ENCODE measurements around the gene HDHD3.

The HDHD3 gene

DNA sequence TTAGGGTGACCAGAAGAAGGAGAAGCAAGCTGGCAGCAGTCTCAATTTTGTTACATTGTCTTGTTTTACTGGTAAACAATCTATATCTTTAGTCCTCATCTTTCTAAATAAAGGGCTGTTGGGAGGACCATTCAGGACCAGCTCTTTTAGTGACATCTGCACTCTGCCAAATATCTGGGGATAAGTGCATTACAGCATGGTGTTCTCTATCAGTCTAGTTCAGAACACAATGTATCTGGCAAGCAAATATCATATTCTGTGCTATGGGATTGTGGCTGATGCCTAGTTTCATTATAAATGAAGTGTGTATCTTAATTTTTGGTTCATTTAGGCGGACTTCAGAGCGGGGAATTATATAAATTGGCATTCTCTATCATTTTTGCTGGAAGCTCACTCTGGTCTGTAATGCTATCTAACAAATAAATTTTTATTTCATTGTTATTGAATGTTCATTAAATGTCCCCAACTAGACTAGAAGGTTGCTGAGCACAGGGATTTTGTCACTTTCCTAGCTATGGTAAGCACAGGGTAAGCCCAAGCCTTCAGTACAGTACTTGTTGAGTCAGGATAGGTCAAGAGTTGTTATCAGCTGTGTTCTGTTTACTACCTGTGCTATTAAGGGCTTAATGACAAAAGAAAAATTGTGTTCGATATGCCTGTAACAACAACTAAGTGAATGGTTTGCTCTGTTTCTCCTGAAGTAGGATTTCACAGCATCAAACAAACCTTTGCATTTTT is 48.6 kb downstream of the HDHD3 start:
- DNase-seq (ENCODE audit: low read depth), result no peak

DNA sequence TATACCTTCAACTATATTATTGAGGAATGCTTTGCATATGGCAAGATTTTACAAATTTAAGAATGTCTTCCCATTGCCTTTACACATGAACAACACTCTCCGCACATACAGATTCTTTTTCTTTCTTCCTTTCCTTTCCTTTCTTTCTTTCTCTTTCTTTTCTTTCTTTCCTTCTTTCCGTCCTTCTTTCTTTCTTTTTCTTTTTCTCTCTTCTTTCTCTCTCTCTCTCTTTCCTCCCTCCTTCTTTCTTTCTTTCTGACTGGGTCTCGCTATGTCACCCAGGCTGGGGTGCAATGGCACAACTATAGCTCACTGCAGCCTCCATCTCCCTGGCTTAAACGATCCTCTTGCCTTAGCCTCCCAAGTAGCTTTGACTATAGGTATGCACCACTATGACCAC is 50.6 kb downstream of the HDHD3 start:
- no peak for DNase-seq (ENCODE audit: low read depth)

All from activated T-cell treated with anti-CD3 and anti-CD28 coated beads for 48 hours (primary cell).